ENCODE data around the gene NR4A3. TPM values are rescaled to one million over a fixed set of nuclear protein-coding genes. Genes with fewer than 3 reads are reported as not detected.

NR4A3 gene
- total and polyA plus RNA-seq, 9 of the 15 experiments (the other 6 are each of a cell fraction or from before 2014, with no cell fraction given) = 0.04 to 0.07 TPM; not detected in 7

DNA sequence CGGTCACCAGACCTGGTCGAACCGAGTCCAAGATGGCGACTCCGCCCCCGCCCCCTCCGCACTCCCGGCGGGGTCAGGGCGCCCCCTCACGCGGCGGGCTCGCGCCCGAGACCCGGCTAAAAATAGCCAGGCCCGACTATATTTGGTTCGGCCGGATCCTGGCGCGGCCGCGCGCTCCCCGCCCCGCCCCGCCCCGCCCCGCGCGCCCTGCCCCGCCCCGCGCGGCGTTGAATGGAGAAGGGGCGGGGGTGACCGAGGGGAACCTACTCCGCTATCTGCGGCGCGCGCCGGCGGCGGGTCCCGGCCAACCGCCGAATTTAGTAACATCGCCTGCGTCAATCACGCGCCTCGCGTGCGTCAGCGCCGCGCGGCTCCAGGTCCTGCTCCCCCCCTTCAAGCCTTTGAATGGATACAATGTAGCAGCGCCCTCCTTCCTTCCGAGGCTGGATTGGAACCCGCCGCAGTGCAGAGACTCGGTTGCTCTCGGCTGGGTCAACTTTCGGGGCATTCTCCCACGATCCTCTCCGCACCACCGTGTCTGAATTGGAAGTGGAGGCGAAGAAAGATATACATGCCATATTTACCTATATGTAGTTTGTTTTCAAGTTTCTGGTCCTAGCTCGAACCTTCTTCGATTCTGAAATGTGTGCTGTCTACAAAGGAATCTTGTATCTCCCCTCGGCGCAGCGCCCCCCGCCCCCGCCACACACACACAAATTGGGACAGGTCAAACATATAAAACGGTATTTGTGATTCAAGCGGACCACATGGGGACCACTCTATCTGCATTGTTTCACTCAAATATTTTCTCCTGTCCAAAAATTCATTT is 1.6 kb upstream of the NR4A3 start (continued):
- TF ChIP-seq, protein P1, sequence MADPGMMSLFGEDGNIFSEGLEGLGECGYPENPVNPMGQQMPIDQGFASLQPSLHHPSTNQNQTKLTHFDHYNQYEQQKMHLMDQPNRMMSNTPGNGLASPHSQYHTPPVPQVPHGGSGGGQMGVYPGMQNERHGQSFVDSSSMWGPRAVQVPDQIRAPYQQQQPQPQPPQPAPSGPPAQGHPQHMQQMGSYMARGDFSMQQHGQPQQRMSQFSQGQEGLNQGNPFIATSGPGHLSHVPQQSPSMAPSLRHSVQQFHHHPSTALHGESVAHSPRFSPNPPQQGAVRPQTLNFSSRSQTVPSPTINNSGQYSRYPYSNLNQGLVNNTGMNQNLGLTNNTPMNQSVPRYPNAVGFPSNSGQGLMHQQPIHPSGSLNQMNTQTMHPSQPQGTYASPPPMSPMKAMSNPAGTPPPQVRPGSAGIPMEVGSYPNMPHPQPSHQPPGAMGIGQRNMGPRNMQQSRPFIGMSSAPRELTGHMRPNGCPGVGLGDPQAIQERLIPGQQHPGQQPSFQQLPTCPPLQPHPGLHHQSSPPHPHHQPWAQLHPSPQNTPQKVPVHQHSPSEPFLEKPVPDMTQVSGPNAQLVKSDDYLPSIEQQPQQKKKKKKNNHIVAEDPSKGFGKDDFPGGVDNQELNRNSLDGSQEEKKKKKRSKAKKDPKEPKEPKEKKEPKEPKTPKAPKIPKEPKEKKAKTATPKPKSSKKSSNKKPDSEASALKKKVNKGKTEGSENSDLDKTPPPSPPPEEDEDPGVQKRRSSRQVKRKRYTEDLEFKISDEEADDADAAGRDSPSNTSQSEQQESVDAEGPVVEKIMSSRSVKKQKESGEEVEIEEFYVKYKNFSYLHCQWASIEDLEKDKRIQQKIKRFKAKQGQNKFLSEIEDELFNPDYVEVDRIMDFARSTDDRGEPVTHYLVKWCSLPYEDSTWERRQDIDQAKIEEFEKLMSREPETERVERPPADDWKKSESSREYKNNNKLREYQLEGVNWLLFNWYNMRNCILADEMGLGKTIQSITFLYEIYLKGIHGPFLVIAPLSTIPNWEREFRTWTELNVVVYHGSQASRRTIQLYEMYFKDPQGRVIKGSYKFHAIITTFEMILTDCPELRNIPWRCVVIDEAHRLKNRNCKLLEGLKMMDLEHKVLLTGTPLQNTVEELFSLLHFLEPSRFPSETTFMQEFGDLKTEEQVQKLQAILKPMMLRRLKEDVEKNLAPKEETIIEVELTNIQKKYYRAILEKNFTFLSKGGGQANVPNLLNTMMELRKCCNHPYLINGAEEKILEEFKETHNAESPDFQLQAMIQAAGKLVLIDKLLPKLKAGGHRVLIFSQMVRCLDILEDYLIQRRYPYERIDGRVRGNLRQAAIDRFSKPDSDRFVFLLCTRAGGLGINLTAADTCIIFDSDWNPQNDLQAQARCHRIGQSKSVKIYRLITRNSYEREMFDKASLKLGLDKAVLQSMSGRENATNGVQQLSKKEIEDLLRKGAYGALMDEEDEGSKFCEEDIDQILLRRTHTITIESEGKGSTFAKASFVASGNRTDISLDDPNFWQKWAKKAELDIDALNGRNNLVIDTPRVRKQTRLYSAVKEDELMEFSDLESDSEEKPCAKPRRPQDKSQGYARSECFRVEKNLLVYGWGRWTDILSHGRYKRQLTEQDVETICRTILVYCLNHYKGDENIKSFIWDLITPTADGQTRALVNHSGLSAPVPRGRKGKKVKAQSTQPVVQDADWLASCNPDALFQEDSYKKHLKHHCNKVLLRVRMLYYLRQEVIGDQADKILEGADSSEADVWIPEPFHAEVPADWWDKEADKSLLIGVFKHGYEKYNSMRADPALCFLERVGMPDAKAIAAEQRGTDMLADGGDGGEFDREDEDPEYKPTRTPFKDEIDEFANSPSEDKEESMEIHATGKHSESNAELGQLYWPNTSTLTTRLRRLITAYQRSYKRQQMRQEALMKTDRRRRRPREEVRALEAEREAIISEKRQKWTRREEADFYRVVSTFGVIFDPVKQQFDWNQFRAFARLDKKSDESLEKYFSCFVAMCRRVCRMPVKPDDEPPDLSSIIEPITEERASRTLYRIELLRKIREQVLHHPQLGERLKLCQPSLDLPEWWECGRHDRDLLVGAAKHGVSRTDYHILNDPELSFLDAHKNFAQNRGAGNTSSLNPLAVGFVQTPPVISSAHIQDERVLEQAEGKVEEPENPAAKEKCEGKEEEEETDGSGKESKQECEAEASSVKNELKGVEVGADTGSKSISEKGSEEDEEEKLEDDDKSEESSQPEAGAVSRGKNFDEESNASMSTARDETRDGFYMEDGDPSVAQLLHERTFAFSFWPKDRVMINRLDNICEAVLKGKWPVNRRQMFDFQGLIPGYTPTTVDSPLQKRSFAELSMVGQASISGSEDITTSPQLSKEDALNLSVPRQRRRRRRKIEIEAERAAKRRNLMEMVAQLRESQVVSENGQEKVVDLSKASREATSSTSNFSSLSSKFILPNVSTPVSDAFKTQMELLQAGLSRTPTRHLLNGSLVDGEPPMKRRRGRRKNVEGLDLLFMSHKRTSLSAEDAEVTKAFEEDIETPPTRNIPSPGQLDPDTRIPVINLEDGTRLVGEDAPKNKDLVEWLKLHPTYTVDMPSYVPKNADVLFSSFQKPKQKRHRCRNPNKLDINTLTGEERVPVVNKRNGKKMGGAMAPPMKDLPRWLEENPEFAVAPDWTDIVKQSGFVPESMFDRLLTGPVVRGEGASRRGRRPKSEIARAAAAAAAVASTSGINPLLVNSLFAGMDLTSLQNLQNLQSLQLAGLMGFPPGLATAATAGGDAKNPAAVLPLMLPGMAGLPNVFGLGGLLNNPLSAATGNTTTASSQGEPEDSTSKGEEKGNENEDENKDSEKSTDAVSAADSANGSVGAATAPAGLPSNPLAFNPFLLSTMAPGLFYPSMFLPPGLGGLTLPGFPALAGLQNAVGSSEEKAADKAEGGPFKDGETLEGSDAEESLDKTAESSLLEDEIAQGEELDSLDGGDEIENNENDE (IDR thresholded peaks at IDR 0.05; ENCODE audit: low read depth, low read length) = no peak
- TF ChIP-seq ZNF12 (CRISPR knock-in tag; IDR thresholded peaks at IDR 0.05) (no peak), SPI1 (IDR thresholded peaks at IDR 0.05; ENCODE audit: borderline replicate concordance, low read depth, low read length) (no peak), ZNF347 (CRISPR knock-in tag; IDR thresholded peaks at IDR 0.05; ENCODE audit: low read depth) (no peak), NFIC (IDR thresholded peaks at IDR 0.05) (no peak), DIDO1 (tag; IDR thresholded peaks at IDR 0.05; ENCODE audit: low read depth) (no peak), ZNF212 (CRISPR knock-in tag; IDR thresholded peaks at IDR 0.05) (no peak), ZNF280A (IDR thresholded peaks at IDR 0.05; ENCODE audit: low read depth, partially characterized antibody) (no peak)
- TF ChIP-seq, protein P2, sequence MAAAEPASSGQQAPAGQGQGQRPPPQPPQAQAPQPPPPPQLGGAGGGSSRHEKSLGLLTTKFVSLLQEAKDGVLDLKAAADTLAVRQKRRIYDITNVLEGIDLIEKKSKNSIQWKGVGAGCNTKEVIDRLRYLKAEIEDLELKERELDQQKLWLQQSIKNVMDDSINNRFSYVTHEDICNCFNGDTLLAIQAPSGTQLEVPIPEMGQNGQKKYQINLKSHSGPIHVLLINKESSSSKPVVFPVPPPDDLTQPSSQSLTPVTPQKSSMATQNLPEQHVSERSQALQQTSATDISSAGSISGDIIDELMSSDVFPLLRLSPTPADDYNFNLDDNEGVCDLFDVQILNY (CRISPR knock-in tag; IDR thresholded peaks at IDR 0.05) = no peak
- TF ChIP-seq, protein P3, sequence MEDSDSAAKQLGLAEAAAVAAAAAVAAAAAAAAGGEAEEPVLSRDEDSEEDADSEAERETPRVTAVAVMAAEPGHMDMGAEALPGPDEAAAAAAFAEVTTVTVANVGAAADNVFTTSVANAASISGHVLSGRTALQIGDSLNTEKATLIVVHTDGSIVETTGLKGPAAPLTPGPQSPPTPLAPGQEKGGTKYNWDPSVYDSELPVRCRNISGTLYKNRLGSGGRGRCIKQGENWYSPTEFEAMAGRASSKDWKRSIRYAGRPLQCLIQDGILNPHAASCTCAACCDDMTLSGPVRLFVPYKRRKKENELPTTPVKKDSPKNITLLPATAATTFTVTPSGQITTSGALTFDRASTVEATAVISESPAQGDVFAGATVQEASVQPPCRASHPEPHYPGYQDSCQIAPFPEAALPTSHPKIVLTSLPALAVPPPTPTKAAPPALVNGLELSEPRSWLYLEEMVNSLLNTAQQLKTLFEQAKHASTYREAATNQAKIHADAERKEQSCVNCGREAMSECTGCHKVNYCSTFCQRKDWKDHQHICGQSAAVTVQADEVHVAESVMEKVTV (CRISPR knock-in tag; IDR thresholded peaks at IDR 0.05) = no peak
